Measurements from ENCODE around the gene RUSC1. TPM values are rescaled to one million over a fixed set of nuclear protein-coding genes. Genes with fewer than 3 reads are reported as not detected.

RUSC1 gene
- polyA plus RNA-seq, 1 of the 3 experiments (the other 2 are of a cell fraction): 49.9 TPM

DNA sequence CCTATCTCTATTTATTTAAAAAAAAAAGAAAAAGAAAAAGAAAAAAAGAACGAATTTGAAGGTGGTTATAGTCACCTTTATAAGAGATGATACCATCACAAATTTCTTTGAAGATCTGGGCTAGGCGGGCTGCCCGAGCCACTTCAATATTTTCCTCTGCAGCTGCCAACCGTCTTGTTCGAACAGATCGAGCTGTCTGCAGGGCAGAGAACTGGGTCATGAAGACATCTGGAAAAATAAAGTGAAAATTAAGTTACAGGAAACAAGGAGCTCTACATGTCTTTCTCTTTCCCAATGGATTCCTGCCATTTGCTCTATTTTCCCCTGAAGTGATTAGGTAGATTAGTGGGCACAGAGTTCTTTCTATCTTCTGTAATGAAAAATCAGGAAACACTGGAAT, 31.9 kb downstream of the RUSC1 start:
- H3K27ac ChIP-seq (ENCODE audit: low read depth in 2 of 2, low read length in 1 of 2): no peak overlapping the region; a peak in 1 of 4 replicates
- no peak overlapping the region for H3K9ac ChIP-seq
- no peaks in the 10 kb centered on the region for H3K9me2 ChIP-seq
- no peak overlapping the region for H2AFZ ChIP-seq (ENCODE audit: low read depth)
- H3K36me3 ChIP-seq (replicated peaks in 1 of 2; ENCODE audit: control insufficient read depth in 1 of 2, insufficient read depth in 2 of 2, low read length in 1 of 2): peaks cover 52 to 68% of the 10 kb centered on the region in 2 experiments
- POLR2A ChIA-PET: no interaction called here
- H3F3A ChIP-seq (replicated peaks; ENCODE audit: insufficient read depth): peaks cover 9% of the 10 kb centered on the region
- no peaks in the 10 kb centered on the region for H3K9me3 ChIP-seq
- no peaks in the 10 kb centered on the region for H3K79me2 ChIP-seq (ENCODE audit: insufficient read depth)
- CTCF ChIA-PET: interaction anchor here (0.8 to 1.2 kb wide), 3 partner anchors 10 to 24 kb away, joined by 3 read pairs; no protein-coding TSS in a partner anchor
- H4K20me1 ChIP-seq (ENCODE audit: insufficient read depth): no peaks in the 10 kb centered on the region
- no peaks in the 10 kb centered on the region for H3K4me1 ChIP-seq (ENCODE audit: control insufficient read depth in 1 of 2, insufficient read depth in 2 of 2, low read depth in 1 of 2, low read length in 1 of 2)
- TF ChIP-seq EZH2phosphoT487 (IDR thresholded peaks at IDR 0.05; ENCODE audit: borderline replicate concordance, low read depth): no peak
- H3K27me3 ChIP-seq (ENCODE audit: insufficient read depth): no peaks in the 10 kb centered on the region
- no peak overlapping the region for H3K4me3 ChIP-seq (ENCODE audit: low read depth in 2 of 2, low read length in 1 of 2)
- no peak for DNase-seq
- H3K4me2 ChIP-seq: no peak overlapping the region
- WGBS (ENCODE audit: low lambda C conversion rate): 84% methylated on average over 6 of the region's 6 CpGs

DNA sequence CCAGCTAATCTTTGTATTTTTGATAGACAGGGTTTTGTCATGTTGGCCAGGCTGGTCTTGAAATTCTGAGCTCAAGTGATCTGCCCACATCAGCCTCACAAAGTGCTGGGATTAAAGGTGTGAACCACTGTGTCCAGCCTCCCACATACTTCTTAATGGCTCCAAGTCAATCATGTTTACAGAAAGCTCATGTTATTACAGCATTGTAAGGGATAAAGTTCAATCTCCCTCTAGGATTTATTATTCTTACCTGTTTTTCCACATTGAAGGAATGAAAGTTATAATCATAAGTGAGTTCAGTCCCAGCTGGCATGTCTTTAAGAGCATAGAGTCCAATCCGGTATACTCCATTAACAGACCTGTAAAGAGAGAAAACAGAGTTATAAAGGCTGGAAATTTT, 39.4 kb downstream of the RUSC1 start:
- H4K20me1 ChIP-seq (ENCODE audit: insufficient read depth): no peaks in the 10 kb centered on the region
- TF ChIP-seq, protein P1, sequence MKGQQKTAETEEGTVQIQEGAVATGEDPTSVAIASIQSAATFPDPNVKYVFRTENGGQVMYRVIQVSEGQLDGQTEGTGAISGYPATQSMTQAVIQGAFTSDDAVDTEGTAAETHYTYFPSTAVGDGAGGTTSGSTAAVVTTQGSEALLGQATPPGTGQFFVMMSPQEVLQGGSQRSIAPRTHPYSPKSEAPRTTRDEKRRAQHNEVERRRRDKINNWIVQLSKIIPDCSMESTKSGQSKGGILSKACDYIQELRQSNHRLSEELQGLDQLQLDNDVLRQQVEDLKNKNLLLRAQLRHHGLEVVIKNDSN (IDR thresholded peaks at IDR 0.05; ENCODE audit: borderline replicate concordance, low read depth): no peak
- TF ChIP-seq MEF2A (IDR thresholded peaks at IDR 0.05; ENCODE audit: borderline replicate concordance, low read depth) (no peak), SIN3A (IDR thresholded peaks at IDR 0.05; ENCODE audit: borderline replicate concordance, low read depth, low read length) (no peak), FOSL2 (IDR thresholded peaks at IDR 0.05; ENCODE audit: borderline replicate concordance, low read depth) (no peak), SMC3 (IDR thresholded peaks at IDR 0.05; ENCODE audit: low read depth, low read length) (no peak), YY1 (IDR thresholded peaks at IDR 0.05; ENCODE audit: low read depth) (no peak), RAD21 (IDR thresholded peaks at IDR 0.05; ENCODE audit: low read length) (no peak), NFIC (IDR thresholded peaks at IDR 0.05; ENCODE audit: borderline replicate concordance) (no peak), GATA2 (CRISPR knock-in tag; IDR thresholded peaks at IDR 0.05) (no peak), GABPA (IDR thresholded peaks at IDR 0.05; ENCODE audit: low read depth) (no peak), RFX5 (IDR thresholded peaks at IDR 0.05; ENCODE audit: low read length) (no peak), EZH2phosphoT487 (IDR thresholded peaks at IDR 0.05; ENCODE audit: borderline replicate concordance, low read depth) (no peak), TAF1 (IDR thresholded peaks at IDR 0.05; ENCODE audit: borderline replicate concordance, low read depth, low read length) (no peak), TCF12 (IDR thresholded peaks at IDR 0.05) (no peak), TEAD4 (IDR thresholded peaks at IDR 0.05; ENCODE audit: borderline replicate concordance, insufficient read depth) (no peak), USF2 (IDR thresholded peaks at IDR 0.05; ENCODE audit: borderline replicate concordance, low read depth, low read length) (no peak), RXRA (IDR thresholded peaks at IDR 0.05; ENCODE audit: borderline replicate concordance, low read depth) (no peak), NRF1 (IDR thresholded peaks at IDR 0.05; ENCODE audit: low read depth, low read length) (no peak)
- TF ChIP-seq, protein P2, sequence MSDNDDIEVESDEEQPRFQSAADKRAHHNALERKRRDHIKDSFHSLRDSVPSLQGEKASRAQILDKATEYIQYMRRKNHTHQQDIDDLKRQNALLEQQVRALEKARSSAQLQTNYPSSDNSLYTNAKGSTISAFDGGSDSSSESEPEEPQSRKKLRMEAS (IDR thresholded peaks at IDR 0.05; ENCODE audit: low read depth): no peak
- TF ChIP-seq, protein P3, sequence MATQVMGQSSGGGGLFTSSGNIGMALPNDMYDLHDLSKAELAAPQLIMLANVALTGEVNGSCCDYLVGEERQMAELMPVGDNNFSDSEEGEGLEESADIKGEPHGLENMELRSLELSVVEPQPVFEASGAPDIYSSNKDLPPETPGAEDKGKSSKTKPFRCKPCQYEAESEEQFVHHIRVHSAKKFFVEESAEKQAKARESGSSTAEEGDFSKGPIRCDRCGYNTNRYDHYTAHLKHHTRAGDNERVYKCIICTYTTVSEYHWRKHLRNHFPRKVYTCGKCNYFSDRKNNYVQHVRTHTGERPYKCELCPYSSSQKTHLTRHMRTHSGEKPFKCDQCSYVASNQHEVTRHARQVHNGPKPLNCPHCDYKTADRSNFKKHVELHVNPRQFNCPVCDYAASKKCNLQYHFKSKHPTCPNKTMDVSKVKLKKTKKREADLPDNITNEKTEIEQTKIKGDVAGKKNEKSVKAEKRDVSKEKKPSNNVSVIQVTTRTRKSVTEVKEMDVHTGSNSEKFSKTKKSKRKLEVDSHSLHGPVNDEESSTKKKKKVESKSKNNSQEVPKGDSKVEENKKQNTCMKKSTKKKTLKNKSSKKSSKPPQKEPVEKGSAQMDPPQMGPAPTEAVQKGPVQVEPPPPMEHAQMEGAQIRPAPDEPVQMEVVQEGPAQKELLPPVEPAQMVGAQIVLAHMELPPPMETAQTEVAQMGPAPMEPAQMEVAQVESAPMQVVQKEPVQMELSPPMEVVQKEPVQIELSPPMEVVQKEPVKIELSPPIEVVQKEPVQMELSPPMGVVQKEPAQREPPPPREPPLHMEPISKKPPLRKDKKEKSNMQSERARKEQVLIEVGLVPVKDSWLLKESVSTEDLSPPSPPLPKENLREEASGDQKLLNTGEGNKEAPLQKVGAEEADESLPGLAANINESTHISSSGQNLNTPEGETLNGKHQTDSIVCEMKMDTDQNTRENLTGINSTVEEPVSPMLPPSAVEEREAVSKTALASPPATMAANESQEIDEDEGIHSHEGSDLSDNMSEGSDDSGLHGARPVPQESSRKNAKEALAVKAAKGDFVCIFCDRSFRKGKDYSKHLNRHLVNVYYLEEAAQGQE (IDR thresholded peaks at IDR 0.05; ENCODE audit: low read depth, low read length): no peak
- H3K4me3 ChIP-seq (ENCODE audit: low read depth in 2 of 2, low read length in 1 of 2): no peak overlapping the region
- no peak overlapping the region for H3K4me2 ChIP-seq
- no peaks in the 10 kb centered on the region for H3K9me3 ChIP-seq
- H3K27me3 ChIP-seq (ENCODE audit: insufficient read depth): no peaks in the 10 kb centered on the region
- peaks cover 6% of the 10 kb centered on the region for H3F3A ChIP-seq (replicated peaks; ENCODE audit: insufficient read depth)
- 100% methylated on average over 1 of the region's 1 CpG for WGBS (ENCODE audit: low lambda C conversion rate)
- no peak for DNase-seq
- H3K27ac ChIP-seq (ENCODE audit: low read depth in 2 of 2, low read length in 1 of 2): no peak overlapping the region
- peaks cover 14 to 44% of the 10 kb centered on the region in 2 experiments for H3K36me3 ChIP-seq (replicated peaks in 1 of 2; ENCODE audit: control insufficient read depth in 1 of 2, insufficient read depth in 2 of 2, low read length in 1 of 2)
- CTCF ChIA-PET: no interaction called here
- POLR2A ChIA-PET: interaction anchor here (0.6 to 0.7 kb wide), 3 partner anchors 17 to 795 kb away, joined by 3 to 7 read pairs (median 3); no protein-coding TSS in a partner anchor
- no peak overlapping the region for H3K9ac ChIP-seq
- H3K79me2 ChIP-seq (ENCODE audit: insufficient read depth): no peaks in the 10 kb centered on the region
- H2AFZ ChIP-seq (ENCODE audit: low read depth): no peak overlapping the region
- no peaks in the 10 kb centered on the region for H3K9me2 ChIP-seq
- H3K4me1 ChIP-seq (ENCODE audit: control insufficient read depth in 1 of 2, insufficient read depth in 2 of 2, low read depth in 1 of 2, low read length in 1 of 2): no peaks in the 10 kb centered on the region

All from SK-N-SH (cell line).